ENCODE results near the gene ZNF791. TPM values are rescaled to one million over a fixed set of nuclear protein-coding genes. Genes with fewer than 3 reads are reported as not detected.

Gene ZNF791
- total RNA-seq, 2 donors from 2014 or later = 18.3 to 20.4 TPM

- no peak overlapping the region for H3K4me3 ChIP-seq
- H3K36me3 ChIP-seq = no peaks in the 10 kb centered on the region
- no peak for DNase-seq (ENCODE audit: low spot score)
- TF ChIP-seq POLR2A (IDR thresholded peaks at IDR 0.05) (no peak), CTCF (IDR thresholded peaks at IDR 0.05) (no peak), POLR2AphosphoS5 (IDR thresholded peaks at IDR 0.05) (no peak)
- no peaks in the 10 kb centered on the region for H3K9me3 ChIP-seq
- WGBS = 96% methylated on average over 10 of the region's 10 CpGs
- H3K27ac ChIP-seq = no peak overlapping the region
- H3K4me1 ChIP-seq (replicated peaks) = peaks cover 5% of the 10 kb centered on the region
- intact Hi-C loops (cut with DNase I) = no loop called here
- no peaks in the 10 kb centered on the region for H3K27me3 ChIP-seq (replicated peaks; ENCODE audit: insufficient read depth)
These were observed 39.2 kb downstream of the ZNF791 start for GRCh38 chr19:12649941-12650340.

GRCh38 chr19:12652219-12652618 is 41.5 kb downstream of the ZNF791 start:
- H3K27ac ChIP-seq = no peak overlapping the region
- no peaks in the 10 kb centered on the region for H3K9me3 ChIP-seq
- DNase-seq (ENCODE audit: low spot score) = no peak
- H3K36me3 ChIP-seq = no peaks in the 10 kb centered on the region
- 93% methylated on average over 6 of the region's 6 CpGs for WGBS
- no peaks in the 10 kb centered on the region for H3K27me3 ChIP-seq (replicated peaks; ENCODE audit: insufficient read depth)
- intact Hi-C loops (cut with DNase I) = no loop called here
- H3K4me1 ChIP-seq (replicated peaks) = peaks cover 5% of the 10 kb centered on the region
- TF ChIP-seq CTCF (IDR thresholded peaks at IDR 0.05) = no peak
- no peak for TF ChIP-seq POLR2A (IDR thresholded peaks at IDR 0.05)
- no peak for TF ChIP-seq POLR2AphosphoS5 (IDR thresholded peaks at IDR 0.05)
- no peak overlapping the region for H3K4me3 ChIP-seq

- no peaks in the 10 kb centered on the region for H3K4me1 ChIP-seq (replicated peaks)
- TF ChIP-seq POLR2A (IDR thresholded peaks at IDR 0.05) (no peak), CTCF (IDR thresholded peaks at IDR 0.05) (no peak), POLR2AphosphoS5 (IDR thresholded peaks at IDR 0.05) (no peak)
- H3K27ac ChIP-seq = no peak overlapping the region
- 95% methylated on average over 8 of the region's 8 CpGs for WGBS
- no peaks in the 10 kb centered on the region for H3K36me3 ChIP-seq
- no peak overlapping the region for H3K4me3 ChIP-seq
- H3K27me3 ChIP-seq (replicated peaks; ENCODE audit: insufficient read depth) = no peaks in the 10 kb centered on the region
- no peaks in the 10 kb centered on the region for H3K9me3 ChIP-seq
- DNase-seq (ENCODE audit: low spot score) = no peak
- intact Hi-C loops (cut with DNase I) = no loop called here
These were observed 44.8 kb downstream of the ZNF791 start for GRCh38 chr19:12655546-12655945.

GRCh38 chr19:12656899-12657571 is 46.3 kb downstream of the ZNF791 start:
- no peaks in the 10 kb centered on the region for H3K9me3 ChIP-seq
- no peaks in the 10 kb centered on the region for H3K27me3 ChIP-seq (replicated peaks; ENCODE audit: insufficient read depth)
- H3K27ac ChIP-seq = no peak overlapping the region
- intact Hi-C loops (cut with DNase I) = no loop called here
- TF ChIP-seq CTCF (IDR thresholded peaks at IDR 0.05) = no peak
- no peak for DNase-seq (ENCODE audit: low spot score)
- no peak overlapping the region for H3K4me3 ChIP-seq
- H3K36me3 ChIP-seq = no peaks in the 10 kb centered on the region
- 73% methylated on average over 50 of the region's 50 CpGs for WGBS
- H3K4me1 ChIP-seq (replicated peaks) = no peaks in the 10 kb centered on the region

GRCh38 chr19:12657966-12658365 is 47.2 kb downstream of the ZNF791 start:
- intact Hi-C loops (cut with DNase I) = no loop called here
- TF ChIP-seq POLR2AphosphoS5 (IDR thresholded peaks at IDR 0.05) (no peak), POLR2A (IDR thresholded peaks at IDR 0.05) (no peak)
- H3K27me3 ChIP-seq (replicated peaks; ENCODE audit: insufficient read depth) = no peaks in the 10 kb centered on the region
- H3K27ac ChIP-seq = no peak overlapping the region
- 91% methylated on average over 21 of the region's 22 CpGs for WGBS
- no peak for DNase-seq (ENCODE audit: low spot score)
- no peaks in the 10 kb centered on the region for H3K9me3 ChIP-seq
- no peaks in the 10 kb centered on the region for H3K4me1 ChIP-seq (replicated peaks)
- H3K4me3 ChIP-seq = no peak overlapping the region
- H3K36me3 ChIP-seq = no peaks in the 10 kb centered on the region
